ENCODE measurements around the gene ZNF837. TPM values are rescaled to one million over a fixed set of nuclear protein-coding genes. Genes with fewer than 3 reads are reported as not detected.

The ZNF837 gene
- total RNA-seq, 1 experiment from 2014 or later = 1.6 TPM

- H3K4me3 ChIP-seq (ENCODE audit: low read depth in 2 of 2, low read length in 2 of 2) = no peak overlapping the region
- no peak overlapping the region for H3K27ac ChIP-seq (ENCODE audit: low read length)
- CTCF ChIA-PET = no interaction called here
- DNase-seq (ENCODE audit: low read depth, low spot score) (no peak), ATAC-seq (no peak)
- no peaks in the 10 kb centered on the region for H3K4me1 ChIP-seq (ENCODE audit: control insufficient read depth, insufficient read depth, low read length)
- H3K36me3 ChIP-seq (ENCODE audit: control insufficient read depth, insufficient read depth, low read length) = no peaks in the 10 kb centered on the region
- TF ChIP-seq SIN3A (IDR thresholded peaks at IDR 0.05; ENCODE audit: borderline replicate concordance, insufficient read depth, low read depth, low read length) = no peak
- no peak for TF ChIP-seq CTCF (IDR thresholded peaks at IDR 0.05)
- TF ChIP-seq TCF7L2 (IDR thresholded peaks at IDR 0.05; ENCODE audit: low read depth, low read length) = no peak
- POLR2A ChIA-PET = no interaction called here
- no TSS peak for BruUV-seq (replicated peaks)
- intact Hi-C loops (cut with micrococcal nuclease; ENCODE audit: unreplicated experiment) (no loop called here), in situ Hi-C loops (cut with HindIII; ENCODE audit: low pct_unique_long_range_greater_than_20kb, low sequenced_read_pairs) (no loop called here)
- no peaks in the 10 kb centered on the region for H3K27me3 ChIP-seq (ENCODE audit: control insufficient read depth, insufficient read depth, low read length)
- H3K9me3 ChIP-seq (ENCODE audit: control insufficient read depth, insufficient read depth, low read depth, low read length) = 0 out of 2 replicates have a peak, but pooled peaks cover 4% of the 10 kb centered on the region
Measured at GRCh38 chr19:58336820-58337219, 44.0 kb downstream of the ZNF837 start.

DNA sequence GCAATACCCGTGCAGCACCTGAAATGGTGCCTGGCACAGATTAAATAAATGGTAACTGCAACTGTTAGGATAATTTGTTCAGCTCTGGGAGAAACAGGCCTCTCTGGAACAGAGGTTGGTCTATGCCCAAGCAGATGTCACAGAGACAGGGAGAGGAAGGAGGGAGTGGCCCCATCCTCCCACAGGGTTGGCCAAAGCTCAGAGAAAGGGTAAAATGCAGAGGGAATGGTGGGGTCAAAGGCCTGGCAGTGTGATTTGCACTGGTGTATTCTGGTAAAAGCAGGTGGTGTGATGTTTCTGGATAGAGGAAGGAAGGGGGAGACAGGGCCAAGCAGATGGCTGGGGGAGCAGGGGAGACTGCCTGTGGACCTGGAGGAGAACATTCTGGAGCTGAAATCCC lies 44.6 kb downstream of the ZNF837 start:
- no peak for ATAC-seq
- TF ChIP-seq CTCF (IDR thresholded peaks at IDR 0.05) = no peak
- TF ChIP-seq REST (IDR thresholded peaks at IDR 0.05; ENCODE audit: insufficient read depth in 1 of 2, low read depth in 2 of 2, low read length in 1 of 2) = no peak
- TF ChIP-seq TCF7L2 (IDR thresholded peaks at IDR 0.05; ENCODE audit: low read depth, low read length) = no peak
- no peak for TF ChIP-seq POLR2AphosphoS5 (IDR thresholded peaks at IDR 0.05; ENCODE audit: low read depth, low read length)
- TF ChIP-seq SIN3A (IDR thresholded peaks at IDR 0.05; ENCODE audit: borderline replicate concordance, insufficient read depth, low read depth, low read length) = no peak
- no TSS peak for BruUV-seq (replicated peaks)
- Histone ChIP-seq H3K36me3 (ENCODE audit: control insufficient read depth, insufficient read depth, low read length) (no peaks in the 10 kb centered on the region), H3K4me3 (ENCODE audit: low read depth in 2 of 2, low read length in 2 of 2) (no peak overlapping the region), H3K27me3 (ENCODE audit: control insufficient read depth, insufficient read depth, low read length) (no peaks in the 10 kb centered on the region), H3K27ac (ENCODE audit: low read length) (no peak overlapping the region), H3K9me3 (ENCODE audit: control insufficient read depth, insufficient read depth, low read depth, low read length) (0 out of 2 replicates have a peak, but pooled peaks cover 4% of the 10 kb centered on the region), H3K4me1 (ENCODE audit: control insufficient read depth, insufficient read depth, low read length) (no peaks in the 10 kb centered on the region)
- CTCF ChIA-PET = no interaction called here
- intact Hi-C loops (cut with micrococcal nuclease; ENCODE audit: unreplicated experiment) (no loop called here), in situ Hi-C loops (cut with HindIII; ENCODE audit: low pct_unique_long_range_greater_than_20kb, low sequenced_read_pairs) (no loop called here)
- no peak for DNase-seq (ENCODE audit: low read depth, low spot score)
- POLR2A ChIA-PET = no interaction called here
